NCI-H226 (cell line): ENCODE measurements around the gene EFCAB8.

Source experiments
- DNase-seq: peaks from one replicate; pipeline ENCODE4 v3.0.0-alpha.2; 2015

EFCAB8 gene

DNA sequence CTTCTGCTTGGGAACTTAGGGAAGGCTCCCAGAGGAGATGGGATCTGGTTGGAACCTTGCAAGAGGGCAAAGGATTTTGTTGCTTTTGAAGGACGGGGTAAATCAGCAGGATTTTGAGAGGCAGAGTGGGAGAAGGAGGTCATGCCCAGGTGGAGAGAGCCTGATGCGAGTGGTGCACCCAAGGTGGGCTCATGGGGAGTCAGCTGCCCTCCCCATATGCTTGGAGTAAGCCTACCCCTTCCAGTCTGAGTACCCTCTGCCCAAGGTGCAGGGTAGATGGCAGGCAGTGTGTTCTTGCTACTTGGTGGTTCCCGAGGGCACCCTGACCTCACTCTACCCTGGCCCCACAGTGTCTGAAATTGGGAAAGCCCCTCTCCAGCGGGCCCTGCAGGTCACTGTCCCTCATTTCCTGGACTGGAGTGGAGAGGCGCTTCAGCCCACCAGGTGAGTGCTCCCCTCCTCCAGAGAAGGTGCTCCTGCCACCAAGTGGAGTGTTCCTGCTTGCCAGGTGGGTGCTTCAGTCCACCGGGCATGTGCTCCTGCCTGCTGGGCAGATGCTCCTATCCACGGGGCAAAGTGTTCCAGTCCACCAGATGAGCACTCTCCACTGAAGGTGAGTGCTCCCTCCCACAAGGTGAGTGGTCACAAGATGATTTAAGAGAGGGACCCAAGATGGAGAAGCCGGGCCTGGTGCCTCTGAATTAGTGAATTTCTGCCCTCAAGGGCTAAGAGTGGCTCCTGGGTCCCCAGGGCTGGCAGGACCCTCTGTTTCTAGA lies 152.1 kb downstream of the EFCAB8 start:
- DNase-seq: no peak
